CD4-positive, alpha-beta T cell (primary cell): ENCODE measurements around the gene TTLL9. TPM values are rescaled to one million over a fixed set of nuclear protein-coding genes. Genes with fewer than 3 reads are reported as not detected.

ENCODE experiments used
- ATAC-seq: fragments of 200-7000 bp; cut with Tn5 transposase; one replicate; pipeline ENCODE4 v1.10.0; 2022; ENCODE audit warnings: mild to moderate bottlenecking; ENCODE audit not compliant: poor library complexity
- CTCF ChIA-PET: fragments of 350-600 bp; sonication (Branson Sonifier 250); formaldehyde crosslinking; loops from one replicate; lab custom pipeline; 2021; ENCODE audit warnings: antibody characterized with exemption, inconsistent platforms; lab: Charles Lee
- POLR2A ChIA-PET: fragments of 350-600 bp; sonication (Branson Sonifier 250); formaldehyde crosslinking; loops from one replicate; lab custom pipeline; 2021; ENCODE audit warnings: antibody characterized with exemption, inconsistent platforms; lab: Charles Lee
- DNase-seq, 14 experiments: peaks; one replicate each; pipeline ENCODE4 v3.0.0-alpha.2; 2013 to 2020; ENCODE audit warnings: mixed read lengths in 2 of 14
- H3K27ac ChIP-seq, 2 donors: one replicate each; pipeline versions ENCODE4 v1.5.1 to v1.7.0; 2013; ENCODE audit warnings: low read length in 2 of 2, low read depth in 1 of 2, mild to moderate bottlenecking in 1 of 2
- H3K27me3 ChIP-seq, 2 experiments: 1 replicate in 1 of 2; 2 replicates in 1 of 2; pipeline versions ENCODE4 v1.6.1 to v1.7.0; 2013; ENCODE audit warnings: low read length in 2 of 2, control low read depth in 1 of 2, mild to moderate bottlenecking in 1 of 2, moderate library complexity in 1 of 2; ENCODE audit not compliant: insufficient read depth in 2 of 2, control insufficient read depth in 1 of 2
- H3K36me3 ChIP-seq: one replicate; pipeline ENCODE4 v1.6.1; 2013; ENCODE audit warnings: low read length, control low read depth; ENCODE audit not compliant: insufficient read depth
- H3K4me1 ChIP-seq: one replicate; pipeline ENCODE4 v1.6.1; 2013; ENCODE audit warnings: low read length, control low read depth; ENCODE audit not compliant: insufficient read depth
- H3K4me3 ChIP-seq: one replicate; pipeline ENCODE4 v1.5.1; 2013; ENCODE audit warnings: mild to moderate bottlenecking, low read length, moderate library complexity
- H3K9me3 ChIP-seq, 2 experiments: 1 replicate in 1 of 2; 2 replicates in 1 of 2; pipeline versions ENCODE4 v1.6.1 to v1.7.0; 2013; ENCODE audit warnings: low read length in 2 of 2, mild to moderate bottlenecking in 2 of 2, control low read depth in 1 of 2, moderate library complexity in 1 of 2; ENCODE audit not compliant: control insufficient read depth in 1 of 2, insufficient read depth in 1 of 2
- H3K27ac Mint-ChIP-seq: one replicate; pipeline ENCODE4 v1.8.0; 2020; ENCODE audit warnings: mixed read lengths
- H3K27me3 Mint-ChIP-seq: one replicate; pipeline ENCODE4 v1.8.0; 2021; ENCODE audit warnings: mixed read lengths
- H3K36me3 Mint-ChIP-seq: one replicate; pipeline ENCODE4 v1.8.0; 2021; ENCODE audit warnings: low read depth, mixed read lengths
- H3K4me1 Mint-ChIP-seq: one replicate; pipeline ENCODE4 v1.8.0; 2021; ENCODE audit warnings: low read depth, mixed read lengths
- H3K4me3 Mint-ChIP-seq: one replicate; pipeline ENCODE4 v1.8.0; 2020; ENCODE audit warnings: mild to moderate bottlenecking, mixed read lengths
- H3K9me3 Mint-ChIP-seq: one replicate; pipeline ENCODE4 v1.8.0; 2020; ENCODE audit warnings: mixed read lengths
- intact Hi-C, 2 experiments: fragments of 100-400 bp; cut with DNase I in 1 of 2; cut with micrococcal nuclease in 1 of 2; formaldehyde crosslinking; loops; one replicate each; pipeline versions ENCODE4 v1.15.1 to v1.9.0; 2023 to 2025; cut with DNase I, micrococcal nuclease
- total RNA-seq, 174 experiments: library from RNA in 2 of 174; stranded (reverse) in 2 of 174; gene quantifications; one replicate each; pipeline ENCODE4 v1.2.3 and lab custom pipeline; 2021 to 2026
- TF ChIP-seq, protein P1 (sequence below): fragments of 200-600 bp; IDR thresholded peaks from one replicate; pipeline ENCODE4 v1.8.0; 2022; ENCODE audit warnings: antibody characterized with exemption, mild to moderate bottlenecking

The TTLL9 gene
- total RNA-seq, 2 experiments from 2014 or later, result not detected

DNA sequence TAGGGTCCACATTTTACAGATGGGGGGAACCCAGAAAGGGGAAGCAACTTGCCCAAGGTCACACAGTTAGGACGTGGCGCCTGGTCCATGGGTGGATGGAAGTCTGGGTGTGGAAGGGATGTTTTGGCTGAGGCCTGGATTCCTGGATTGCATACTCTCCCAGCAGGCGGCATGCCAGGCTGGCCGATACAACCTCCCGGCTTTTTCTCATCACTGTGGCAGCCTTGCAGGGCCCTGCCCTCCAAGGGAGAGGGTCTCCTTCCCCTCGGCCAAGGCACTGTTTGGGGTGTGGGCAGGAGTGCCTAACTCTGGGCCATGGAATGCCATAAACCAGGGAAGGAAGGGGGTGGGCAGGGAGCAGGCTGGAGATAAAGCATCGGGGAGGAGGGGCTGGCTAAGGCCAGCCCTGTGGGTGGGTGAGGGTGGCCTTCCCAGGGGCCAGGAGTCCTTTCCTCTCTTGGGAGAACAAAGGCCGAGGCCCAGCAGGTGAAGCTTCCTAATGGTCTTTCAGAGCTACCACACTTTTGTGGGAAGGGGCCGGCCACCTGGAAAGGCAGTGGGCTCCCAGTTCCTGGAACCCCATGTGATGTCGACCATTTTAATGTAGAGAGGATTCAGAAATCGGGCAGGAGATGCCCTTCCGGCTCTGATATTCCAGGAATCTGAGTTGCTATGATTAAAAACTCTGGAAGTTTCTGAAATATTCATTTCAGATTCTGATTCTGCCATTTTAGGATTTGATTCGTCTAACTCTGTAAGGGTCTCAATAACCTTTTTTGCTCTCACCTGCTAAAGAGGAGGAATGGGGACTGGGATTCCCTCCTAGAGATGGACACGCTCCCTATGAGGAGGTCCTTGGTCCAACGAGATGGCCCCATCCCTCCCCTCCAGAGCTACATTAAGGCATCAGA lies 29.3 kb upstream of the TTLL9 start:
- Histone ChIP-seq H3K27ac (no peak overlapping the region), H3K4me3 (no peak overlapping the region), H3K36me3 (no peaks in the 10 kb centered on the region), H3K27me3 (no peaks in the 10 kb centered on the region), H3K9me3 (no peaks in the 10 kb centered on the region), H3K4me1 (peaks cover 5% of the 10 kb centered on the region)
- ChIA-PET POLR2A (no interaction called here), CTCF (no interaction called here)
- no peak for DNase-seq
- H3K9me3 Mint-ChIP-seq, result no peaks in the 10 kb centered on the region
- intact Hi-C loops, result no loop called here
- H3K27ac Mint-ChIP-seq, result no peak overlapping the region
- H3K27me3 Mint-ChIP-seq, result no peaks in the 10 kb centered on the region
- ATAC-seq, result no peak
- TF ChIP-seq, protein P1, sequence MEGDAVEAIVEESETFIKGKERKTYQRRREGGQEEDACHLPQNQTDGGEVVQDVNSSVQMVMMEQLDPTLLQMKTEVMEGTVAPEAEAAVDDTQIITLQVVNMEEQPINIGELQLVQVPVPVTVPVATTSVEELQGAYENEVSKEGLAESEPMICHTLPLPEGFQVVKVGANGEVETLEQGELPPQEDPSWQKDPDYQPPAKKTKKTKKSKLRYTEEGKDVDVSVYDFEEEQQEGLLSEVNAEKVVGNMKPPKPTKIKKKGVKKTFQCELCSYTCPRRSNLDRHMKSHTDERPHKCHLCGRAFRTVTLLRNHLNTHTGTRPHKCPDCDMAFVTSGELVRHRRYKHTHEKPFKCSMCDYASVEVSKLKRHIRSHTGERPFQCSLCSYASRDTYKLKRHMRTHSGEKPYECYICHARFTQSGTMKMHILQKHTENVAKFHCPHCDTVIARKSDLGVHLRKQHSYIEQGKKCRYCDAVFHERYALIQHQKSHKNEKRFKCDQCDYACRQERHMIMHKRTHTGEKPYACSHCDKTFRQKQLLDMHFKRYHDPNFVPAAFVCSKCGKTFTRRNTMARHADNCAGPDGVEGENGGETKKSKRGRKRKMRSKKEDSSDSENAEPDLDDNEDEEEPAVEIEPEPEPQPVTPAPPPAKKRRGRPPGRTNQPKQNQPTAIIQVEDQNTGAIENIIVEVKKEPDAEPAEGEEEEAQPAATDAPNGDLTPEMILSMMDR, result no peak
- H3K4me1 Mint-ChIP-seq, result no peaks in the 10 kb centered on the region
- no peaks in the 10 kb centered on the region for H3K36me3 Mint-ChIP-seq
- H3K4me3 Mint-ChIP-seq, result no peak overlapping the region

DNA sequence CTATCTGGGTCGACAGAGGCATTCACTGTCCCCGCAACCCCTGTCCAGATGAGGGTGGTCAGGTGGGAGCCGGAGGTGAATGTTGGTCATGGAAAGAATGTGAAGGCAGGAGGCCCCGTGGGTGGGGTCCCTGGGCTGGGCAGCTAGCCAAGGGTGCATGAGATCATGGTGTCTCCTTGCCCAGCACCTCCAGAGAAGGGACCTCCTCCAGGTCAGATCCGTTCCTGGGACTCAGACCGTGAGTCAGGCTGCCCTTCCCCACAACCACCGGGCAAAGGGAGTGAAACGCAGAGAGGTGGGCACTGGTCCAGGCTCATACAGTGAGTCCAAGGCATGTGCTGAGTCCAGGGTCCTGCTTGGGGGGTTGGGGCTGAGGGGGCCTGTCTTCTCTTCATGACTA lies 28.5 kb upstream of the TTLL9 start:
- no peak overlapping the region for H3K27ac ChIP-seq
- H3K27me3 ChIP-seq, result no peaks in the 10 kb centered on the region
- H3K4me1 ChIP-seq, result no peaks in the 10 kb centered on the region
- Mint-ChIP-seq H3K4me1 (no peaks in the 10 kb centered on the region), H3K4me3 (no peak overlapping the region), H3K9me3 (no peaks in the 10 kb centered on the region), H3K36me3 (no peaks in the 10 kb centered on the region), H3K27me3 (no peaks in the 10 kb centered on the region), H3K27ac (no peak overlapping the region)
- no peak for ATAC-seq
- H3K4me3 ChIP-seq, result no peak overlapping the region
- TF ChIP-seq, protein P1, result no peak
- CTCF ChIA-PET, result no interaction called here
- H3K9me3 ChIP-seq, result no peaks in the 10 kb centered on the region
- no peak for DNase-seq
- intact Hi-C loops, result no loop called here
- no peaks in the 10 kb centered on the region for H3K36me3 ChIP-seq
- POLR2A ChIA-PET, result no interaction called here

DNA sequence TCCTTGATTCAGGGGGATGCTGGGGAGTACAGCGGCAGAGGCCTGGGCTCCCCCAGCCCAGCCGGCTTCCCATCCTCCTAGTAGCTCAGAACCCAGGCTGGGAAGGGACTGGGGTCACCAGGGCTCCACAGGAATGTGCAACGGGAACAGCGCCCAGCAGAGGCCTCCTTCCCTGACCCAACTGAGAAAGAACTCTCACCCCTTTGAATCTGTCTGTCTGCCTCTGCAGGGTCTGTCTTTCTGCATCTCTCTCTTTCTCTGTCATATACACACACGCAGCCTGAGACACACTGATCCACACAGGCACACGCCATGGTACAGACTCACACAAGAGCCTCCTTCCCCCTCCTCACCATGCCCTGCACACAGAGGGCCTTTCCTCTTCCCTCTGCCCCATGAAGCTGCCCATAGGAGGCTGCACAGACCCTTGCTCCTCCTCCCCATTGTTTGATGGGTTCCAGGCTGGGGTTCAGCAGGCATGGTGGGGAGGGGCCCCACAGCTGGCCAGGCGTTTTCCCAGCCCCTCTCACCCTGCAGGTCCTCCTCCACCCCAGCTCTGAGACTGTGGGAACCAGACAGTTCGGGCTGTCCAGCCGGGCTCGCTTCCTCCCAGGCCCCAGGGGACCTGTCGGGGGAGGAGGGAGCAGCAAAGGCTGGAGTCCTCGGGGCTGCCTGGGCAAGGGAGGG lies 27.8 kb upstream of the TTLL9 start:
- ChIA-PET POLR2A (no interaction called here), CTCF (no interaction called here)
- Histone ChIP-seq H3K36me3 (no peaks in the 10 kb centered on the region), H3K9me3 (no peaks in the 10 kb centered on the region), H3K27me3 (no peaks in the 10 kb centered on the region), H3K4me3 (no peak overlapping the region), H3K4me1 (no peaks in the 10 kb centered on the region), H3K27ac (no peak overlapping the region)
- ATAC-seq (no peak), DNase-seq (no peak)
- TF ChIP-seq, protein P1, result no peak
- H3K4me3 Mint-ChIP-seq, result no peak overlapping the region
- no peaks in the 10 kb centered on the region for H3K36me3 Mint-ChIP-seq
- no peaks in the 10 kb centered on the region for H3K4me1 Mint-ChIP-seq
- intact Hi-C loops, result no loop called here
- H3K27ac Mint-ChIP-seq, result no peak overlapping the region
- no peaks in the 10 kb centered on the region for H3K27me3 Mint-ChIP-seq
- H3K9me3 Mint-ChIP-seq, result no peaks in the 10 kb centered on the region
